CD14-positive monocyte (primary cell): ENCODE results near the gene EBF3. TPM values are rescaled to one million over a fixed set of nuclear protein-coding genes. Genes with fewer than 3 reads are reported as not detected.

Source experiments
- DNase-seq, 3 donors: peaks; one replicate each; pipeline ENCODE4 v3.0.0-alpha.2; 2011 to 2022
- H2AFZ ChIP-seq: 2 replicates; pipeline ENCODE4 v1.6.0; 2012; ENCODE audit warnings: mild to moderate bottlenecking, low read depth, low read length, inconsistent platforms; ENCODE audit not compliant: insufficient read depth, poor library complexity, severe bottlenecking
- H3K27ac ChIP-seq, 2 donors: 1 replicate in 1 of 2; 2 replicates in 1 of 2; pipeline ENCODE4 v1.5.1; 2012 to 2013; ENCODE audit warnings: low read length in 2 of 2, control low read depth in 1 of 2, inconsistent platforms in 1 of 2, low read depth in 1 of 2, mild to moderate bottlenecking in 1 of 2
- H3K27me3 ChIP-seq, 2 donors: one replicate each; pipeline versions ENCODE4 v1.6.0 to v1.6.1; 2011 to 2013; ENCODE audit warnings: low read length in 2 of 2; ENCODE audit not compliant: control insufficient read depth in 2 of 2, insufficient read depth in 2 of 2
- H3K36me3 ChIP-seq, 2 donors: replicated peaks in 1 of 2; 1 replicate in 1 of 2; 2 replicates in 1 of 2; pipeline versions ENCODE4 v1.5.1 to v1.6.1; 2012 to 2013; ENCODE audit warnings: low read length in 2 of 2, control low read depth in 1 of 2, inconsistent platforms in 1 of 2, mild to moderate bottlenecking in 1 of 2; ENCODE audit not compliant: insufficient read depth in 2 of 2, control insufficient read depth in 1 of 2
- H3K4me1 ChIP-seq, 2 donors: 1 replicate in 1 of 2; 2 replicates in 1 of 2; pipeline versions ENCODE4 v1.5.1 to v1.6.1; 2012 to 2013; ENCODE audit warnings: low read length in 2 of 2, control low read depth in 1 of 2, inconsistent platforms in 1 of 2, mild to moderate bottlenecking in 1 of 2, moderate library complexity in 1 of 2; ENCODE audit not compliant: insufficient read depth in 2 of 2, control insufficient read depth in 1 of 2
- H3K4me2 ChIP-seq: replicated peaks from 2 replicates; pipeline ENCODE3; 2012; ENCODE audit warnings: low read length, moderate library complexity, mild to moderate bottlenecking; ENCODE audit not compliant: poor library complexity, severe bottlenecking; ENCODE audit errors: extremely low read depth
- H3K4me3 ChIP-seq, 3 experiments: fragments of 200-600 bp in 1 of 3; sonication (generic) in 1 of 3; replicated peaks in 1 of 3; 1 replicate in 2 of 3; 2 replicates in 1 of 3; pipeline ENCODE4 v1.5.1; 2011 to 2013; ENCODE audit warnings: low read length in 3 of 3, mild to moderate bottlenecking in 3 of 3, control low read depth in 2 of 3, low read depth in 2 of 3, inconsistent platforms in 1 of 3, moderate library complexity in 1 of 3
- H3K79me2 ChIP-seq: 2 replicates; pipeline ENCODE4 v1.6.0; 2012; ENCODE audit warnings: mild to moderate bottlenecking, control low read depth, inconsistent platforms, low read length, moderate library complexity; ENCODE audit not compliant: insufficient read depth
- H3K9ac ChIP-seq: 2 replicates; pipeline ENCODE4 v1.6.0; 2017; ENCODE audit warnings: low read length, mild to moderate bottlenecking; ENCODE audit not compliant: insufficient read depth, poor library complexity, severe bottlenecking
- H3K9me3 ChIP-seq, 2 donors: replicated peaks in 1 of 2; 1 replicate in 1 of 2; 2 replicates in 1 of 2; pipeline versions ENCODE4 v1.5.1 to v1.6.1; 2012 to 2013; ENCODE audit warnings: low read length in 2 of 2, control low read depth in 1 of 2; ENCODE audit not compliant: control insufficient read depth in 1 of 2, insufficient read depth in 1 of 2
- H4K20me1 ChIP-seq: 2 replicates; pipeline ENCODE4 v1.6.0; 2012; ENCODE audit warnings: mild to moderate bottlenecking, low read length, control low read depth, moderate library complexity; ENCODE audit not compliant: insufficient read depth
- H3K27ac Mint-ChIP-seq, 7 donors: one replicate each; pipeline ENCODE4 v1.8.0; 2020; ENCODE audit warnings: mild to moderate bottlenecking in 7 of 7, mixed read lengths in 7 of 7, moderate library complexity in 6 of 7, inconsistent platforms in 2 of 7
- H3K27me3 Mint-ChIP-seq, 3 donors: one replicate each; pipeline ENCODE4 v1.8.0; 2021 to 2022; ENCODE audit warnings: low read depth in 3 of 3, mild to moderate bottlenecking in 3 of 3, mixed read lengths in 3 of 3, moderate library complexity in 3 of 3, inconsistent platforms in 1 of 3
- H3K36me3 Mint-ChIP-seq, 2 donors: one replicate each; pipeline ENCODE4 v1.8.0; 2020; ENCODE audit warnings: mixed read lengths in 2 of 2, inconsistent platforms in 1 of 2, mild to moderate bottlenecking in 1 of 2
- H3K4me1 Mint-ChIP-seq: one replicate; pipeline ENCODE4 v1.8.0; 2020; ENCODE audit warnings: mild to moderate bottlenecking, mixed read lengths
- H3K4me3 Mint-ChIP-seq, 2 donors: one replicate each; pipeline ENCODE4 v1.8.0; 2020; ENCODE audit warnings: mild to moderate bottlenecking in 2 of 2, mixed read lengths in 2 of 2, moderate library complexity in 1 of 2
- H3K9me3 Mint-ChIP-seq, 7 donors: one replicate each; pipeline ENCODE4 v1.8.0; 2020 to 2022; ENCODE audit warnings: mixed read lengths in 7 of 7, mild to moderate bottlenecking in 6 of 7, moderate library complexity in 6 of 7, inconsistent platforms in 2 of 7
- WGBS: methylation state at CpG from one replicate; pipeline ENCODE4 v1.1.5; 2013; ENCODE audit warnings: missing lambda C conversion rate; ENCODE audit not compliant: insufficient coverage; 5-methylcytosine and 5-hydroxymethylcytosine counted together
- intact Hi-C, 2 donors: fragments of 100-400 bp; cut with micrococcal nuclease; formaldehyde crosslinking; loops; one replicate each; pipeline versions ENCODE4 v1.15.0 to v1.15.1; 2023
- polyA plus RNA-seq, 3 donors: library from polyadenylated mRNA; depleted of rRNA in 1 of 3; unstranded in 2 of 3; stranded (reverse) in 1 of 3; fragments of 300-500 nt in 2 of 3; fragments of >200 nt in 1 of 3; fragmentation: Illumina TruSeq in 2 of 3; gene quantifications; 1 replicate in 2 of 3; 2 replicates in 1 of 3; pipeline ENCODE4 v1.2.3, GENCODE V29; 2012 to 2021
- TF ChIP-seq, protein P1 (sequence below): fragments of 200-600 bp; IDR thresholded peaks from one replicate; pipeline ENCODE4 v1.8.0; 2022; ENCODE audit warnings: antibody characterized with exemption, mild to moderate bottlenecking

EBF3 gene
- polyA plus RNA-seq, 3 donors: not detected

DNA sequence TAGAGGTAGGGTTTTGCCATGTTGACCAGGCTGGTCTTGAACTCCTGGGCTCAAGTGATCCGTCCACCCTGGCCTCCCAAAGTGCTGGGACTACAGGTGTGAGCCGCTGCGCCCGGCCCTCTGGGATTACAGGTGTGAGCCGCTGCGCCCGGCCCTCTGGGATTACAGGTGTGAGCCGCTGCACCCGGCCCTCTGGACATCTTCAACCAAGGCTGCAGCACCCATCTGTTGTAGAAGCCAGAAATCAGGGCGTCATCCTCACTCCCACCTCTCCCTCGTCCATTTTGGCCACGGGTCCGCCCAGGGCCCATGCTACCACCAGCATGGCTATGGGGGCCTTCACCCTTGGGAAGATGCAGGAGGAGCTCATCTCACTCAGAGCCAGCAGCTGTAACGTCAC lies 38.5 kb upstream of the EBF3 start:
- Mint-ChIP-seq H3K27ac (no peak overlapping the region), H3K4me3 (no peak overlapping the region), H3K9me3 (peaks cover 6 to 20% (median 16%) of the 10 kb centered on the region in 7 donors), H3K4me1 (no peaks in the 10 kb centered on the region), H3K27me3 (peaks cover 0 to 8% (median 5%) of the 10 kb centered on the region in 3 donors), H3K36me3 (no peaks in the 10 kb centered on the region)
- H3K27me3 ChIP-seq: peaks cover 0 to 2% of the 10 kb centered on the region in 2 donors
- TF ChIP-seq, protein P1, sequence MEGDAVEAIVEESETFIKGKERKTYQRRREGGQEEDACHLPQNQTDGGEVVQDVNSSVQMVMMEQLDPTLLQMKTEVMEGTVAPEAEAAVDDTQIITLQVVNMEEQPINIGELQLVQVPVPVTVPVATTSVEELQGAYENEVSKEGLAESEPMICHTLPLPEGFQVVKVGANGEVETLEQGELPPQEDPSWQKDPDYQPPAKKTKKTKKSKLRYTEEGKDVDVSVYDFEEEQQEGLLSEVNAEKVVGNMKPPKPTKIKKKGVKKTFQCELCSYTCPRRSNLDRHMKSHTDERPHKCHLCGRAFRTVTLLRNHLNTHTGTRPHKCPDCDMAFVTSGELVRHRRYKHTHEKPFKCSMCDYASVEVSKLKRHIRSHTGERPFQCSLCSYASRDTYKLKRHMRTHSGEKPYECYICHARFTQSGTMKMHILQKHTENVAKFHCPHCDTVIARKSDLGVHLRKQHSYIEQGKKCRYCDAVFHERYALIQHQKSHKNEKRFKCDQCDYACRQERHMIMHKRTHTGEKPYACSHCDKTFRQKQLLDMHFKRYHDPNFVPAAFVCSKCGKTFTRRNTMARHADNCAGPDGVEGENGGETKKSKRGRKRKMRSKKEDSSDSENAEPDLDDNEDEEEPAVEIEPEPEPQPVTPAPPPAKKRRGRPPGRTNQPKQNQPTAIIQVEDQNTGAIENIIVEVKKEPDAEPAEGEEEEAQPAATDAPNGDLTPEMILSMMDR: no peak
- DNase-seq: no peak
- no peaks in the 10 kb centered on the region for H3K4me1 ChIP-seq
- no peak overlapping the region for H2AFZ ChIP-seq
- H3K36me3 ChIP-seq: no peaks in the 10 kb centered on the region
- no peaks in the 10 kb centered on the region for H3K79me2 ChIP-seq
- 86% methylated on average over 14 of the region's 14 CpGs for WGBS
- peaks cover 6 to 23% of the 10 kb centered on the region in 2 donors for H3K9me3 ChIP-seq
- H3K4me3 ChIP-seq: no peak overlapping the region
- intact Hi-C loops: no loop called here
- H3K27ac ChIP-seq: no peak overlapping the region
- no peak overlapping the region for H3K9ac ChIP-seq
- H4K20me1 ChIP-seq: no peaks in the 10 kb centered on the region
- no peak overlapping the region for H3K4me2 ChIP-seq

DNA sequence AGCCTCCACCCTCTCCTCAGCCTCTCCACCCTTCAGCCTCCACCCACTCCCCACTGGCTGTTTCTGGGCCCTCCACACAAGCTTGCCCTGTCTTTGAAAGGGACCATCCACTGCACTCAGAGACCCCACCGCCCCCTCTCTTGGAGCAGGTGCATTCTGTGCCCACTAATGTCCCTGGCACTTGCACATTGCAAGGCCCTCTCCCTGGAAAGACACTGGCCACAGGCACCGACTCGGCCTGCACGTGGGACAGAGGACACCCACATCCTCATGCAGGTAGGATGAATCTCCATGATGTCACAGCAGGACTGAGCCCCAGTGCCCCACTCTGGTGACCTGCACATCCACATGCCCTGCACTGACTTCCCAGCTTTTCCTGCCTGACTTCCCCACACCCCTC lies 36.8 kb upstream of the EBF3 start:
- Histone ChIP-seq H3K27me3 (peaks cover 0 to 2% of the 10 kb centered on the region in 2 donors), H3K79me2 (no peaks in the 10 kb centered on the region), H4K20me1 (no peaks in the 10 kb centered on the region), H3K36me3 (no peaks in the 10 kb centered on the region), H3K27ac (no peak overlapping the region), H3K9me3 (peaks cover 6 to 23% of the 10 kb centered on the region in 2 donors), H2AFZ (no peak overlapping the region), H3K9ac (no peak overlapping the region), H3K4me3 (no peak overlapping the region), H3K4me2 (no peak overlapping the region), H3K4me1 (no peaks in the 10 kb centered on the region)
- WGBS: 95% methylated on average over 4 of the region's 4 CpGs
- Mint-ChIP-seq H3K4me1 (no peaks in the 10 kb centered on the region), H3K4me3 (no peak overlapping the region), H3K27ac (no peak overlapping the region), H3K27me3 (peaks cover 4 to 10% (median 5%) of the 10 kb centered on the region in 3 donors), H3K36me3 (no peaks in the 10 kb centered on the region), H3K9me3 (peaks cover 6 to 20% (median 16%) of the 10 kb centered on the region in 7 donors)
- intact Hi-C loops: no loop called here
- DNase-seq: no peak
- TF ChIP-seq, protein P1: no peak
